22Rv1 (cell line): ENCODE data around the gene FSIP1.
A peak's percentile ranks its signal among the peaks of the same experiment; 100 is the strongest.

Source experiments
- H3K27ac ChIP-seq: fragments of 450-650 bp; 2 replicates; pipeline ENCODE4 v1.5.1; 2017
- CTCF ChIP-seq: fragments of 450-650 bp; IDR thresholded peaks from 2 replicates; pipeline ENCODE4 v1.5.1; 2017; ENCODE audit warnings: mild to moderate bottlenecking
- ZFX ChIP-seq: fragments of 450-650 bp; IDR thresholded peaks from 2 replicates; pipeline ENCODE4 v1.6.1; 2017; ENCODE audit warnings: antibody characterized with exemption, borderline replicate concordance

The FSIP1 gene

GRCh38 chr15:39699516-39700374 lies 82.9 kb downstream of the FSIP1 start:
- H3K27ac ChIP-seq = no peak overlapping the region
- TF ChIP-seq CTCF (no peak), ZFX (no peak)

- H3K27ac ChIP-seq = no peak overlapping the region
- no peak for TF ChIP-seq ZFX
- TF ChIP-seq CTCF = no peak
Observed at GRCh38 chr15:39698444-39699390, 83.9 kb downstream of the FSIP1 start.

- H3K27ac ChIP-seq = no peak overlapping the region
- TF ChIP-seq CTCF = no peak
- no peak for TF ChIP-seq ZFX
Observed at GRCh38 chr15:39697509-39697908, 85.1 kb downstream of the FSIP1 start.

GRCh38 chr15:39695793-39696192 lies 86.8 kb downstream of the FSIP1 start:
- TF ChIP-seq CTCF = no peak
- TF ChIP-seq ZFX = no peak
- H3K27ac ChIP-seq = no peak overlapping the region

- H3K27ac ChIP-seq = 0 out of 2 replicates have a peak overlapping the region, but pooled peaks have one; percentile 5
- no peak for TF ChIP-seq ZFX
- TF ChIP-seq CTCF = no peak
Observed at GRCh38 chr15:39692356-39693327, 90.0 kb downstream of the FSIP1 start.

GRCh38 chr15:39690881-39691634 lies 91.6 kb downstream of the FSIP1 start:
- no peak overlapping the region for H3K27ac ChIP-seq
- TF ChIP-seq ZFX = no peak
